KMS-11 (cell line): Measurements from ENCODE around the gene NR3C1.

ENCODE experiments used
- H2AFZ ChIP-seq: fragments of 200-600 bp; sonication (generic); 2 replicates; pipeline ENCODE4 v1.6.1; 2016; ENCODE audit warnings: antibody characterized with exemption, mixed run types, low read depth
- H3K27ac ChIP-seq: fragments of 200-600 bp; sonication (generic); 2 replicates; pipeline ENCODE4 v1.6.1; 2016; ENCODE audit warnings: mild to moderate bottlenecking, mixed run types
- H3K27me3 ChIP-seq: fragments of 200-600 bp; sonication (generic); 2 replicates; pipeline ENCODE4 v1.6.1; 2017; ENCODE audit warnings: mild to moderate bottlenecking, low read depth, mixed run types, moderate library complexity; ENCODE audit not compliant: insufficient read depth
- H3K36me3 ChIP-seq: fragments of 200-600 bp; sonication (generic); 2 replicates; pipeline ENCODE4 v1.6.1; 2017; ENCODE audit warnings: mild to moderate bottlenecking, mixed run types; ENCODE audit not compliant: insufficient read depth
- H3K4me1 ChIP-seq: fragments of 200-600 bp; sonication (generic); 2 replicates; pipeline ENCODE4 v1.6.1; 2016; ENCODE audit warnings: mild to moderate bottlenecking, low read depth, mixed run types; ENCODE audit not compliant: poor library complexity, severe bottlenecking
- H3K4me2 ChIP-seq: fragments of 200-600 bp; sonication (generic); 2 replicates; pipeline ENCODE4 v1.7.0; 2016; ENCODE audit warnings: mild to moderate bottlenecking, mixed run types
- H3K4me3 ChIP-seq: fragments of 200-600 bp; sonication (generic); IDR thresholded peaks from 2 replicates; pipeline ENCODE4 v1.6.1; 2017; ENCODE audit warnings: low read depth, low read length, mixed read lengths; ENCODE audit not compliant: insufficient read depth
- H3K79me2 ChIP-seq: fragments of 200-600 bp; sonication (generic); 2 replicates; pipeline ENCODE4 v1.6.1; 2016; ENCODE audit warnings: low read depth, mixed run types; ENCODE audit not compliant: insufficient read depth
- H3K9ac ChIP-seq: fragments of 200-600 bp; sonication (generic); 2 replicates; pipeline ENCODE4 v1.6.1; 2016; ENCODE audit warnings: mild to moderate bottlenecking, mixed run types
- H4K20me1 ChIP-seq: fragments of 200-600 bp; sonication (generic); 2 replicates; pipeline ENCODE4 v1.6.1; 2016; ENCODE audit warnings: mild to moderate bottlenecking, mixed run types; ENCODE audit not compliant: insufficient read depth
- CTCF ChIP-seq: fragments of 200-600 bp; sonication (generic); conservative IDR thresholded peaks from 2 replicates; pipeline ENCODE4 v1.6.1; 2017; ENCODE audit warnings: low read depth, mild to moderate bottlenecking, antibody characterized with exemption, low read length, moderate library complexity, mixed read lengths

NR3C1 gene

DNA sequence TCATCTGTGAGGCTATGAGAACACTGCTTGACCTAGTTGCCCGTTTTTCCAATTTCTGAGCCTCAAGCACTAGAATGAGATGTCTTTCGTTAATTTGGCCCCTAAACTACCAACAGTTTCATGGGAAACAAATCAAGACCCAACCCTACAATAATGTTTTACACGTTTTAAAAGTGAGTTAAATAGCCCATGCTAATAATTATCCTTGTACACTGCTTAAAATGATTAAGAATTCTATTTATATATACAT lies 2.3 kb upstream of the NR3C1 start:
- H2AFZ ChIP-seq: peak overlapping the region; percentile 93
- peak overlapping the region; percentile 69 for H3K4me2 ChIP-seq
- H3K27me3 ChIP-seq: no peaks in the 10 kb centered on the region
- H3K4me3 ChIP-seq: peak overlapping the region; percentile 32
- no peak for TF ChIP-seq CTCF
- peaks cover 18% of the 10 kb centered on the region for H3K4me1 ChIP-seq
- H3K36me3 ChIP-seq: no peaks in the 10 kb centered on the region; the same call in 1 of the 2 replicates
- H3K9ac ChIP-seq: peak overlapping the region; percentile 98
- peak overlapping the region; percentile 100 for H3K27ac ChIP-seq
- H4K20me1 ChIP-seq: no peaks in the 10 kb centered on the region
- peaks cover 32% of the 10 kb centered on the region for H3K79me2 ChIP-seq

DNA sequence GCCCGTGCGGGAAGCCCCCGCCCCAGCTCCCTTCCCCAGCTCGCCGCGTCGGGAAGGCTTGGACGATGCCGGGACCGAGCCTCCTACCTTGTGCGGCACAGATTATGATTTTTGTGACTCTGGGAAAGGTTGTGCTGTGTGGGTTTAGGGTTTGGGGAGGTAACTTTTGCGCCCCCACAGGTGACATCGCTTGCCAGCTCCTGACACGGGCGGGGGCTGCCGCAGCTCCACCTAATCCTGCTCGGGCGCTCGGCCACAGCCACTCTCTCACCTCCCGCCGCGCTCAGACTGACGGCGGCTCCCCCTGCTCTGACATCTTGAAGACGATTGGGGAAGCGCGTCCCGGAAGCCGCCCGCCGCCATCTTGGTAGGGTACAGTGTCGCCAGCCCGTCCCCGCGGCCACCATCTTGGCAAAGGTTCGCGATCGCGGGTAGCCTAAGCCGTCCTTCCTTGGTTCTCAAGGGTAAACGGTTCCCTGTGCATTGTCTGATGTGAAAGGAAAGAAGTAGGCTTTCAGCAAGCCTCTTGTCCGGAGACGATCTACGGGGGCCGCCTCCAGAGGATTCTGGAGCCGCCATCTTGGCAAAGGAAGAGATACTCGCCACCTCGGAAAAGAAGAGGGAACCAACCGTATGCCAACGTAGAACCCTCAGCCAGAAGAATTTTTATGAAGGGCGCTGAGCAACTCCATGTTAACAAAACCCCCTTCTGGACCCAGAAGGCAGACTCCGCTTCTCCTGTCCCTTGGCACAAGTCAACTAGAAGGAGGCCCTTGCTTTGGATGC lies 1.8 kb upstream of the NR3C1 start:
- Histone ChIP-seq H2AFZ (peak overlapping the region; percentile 93), H3K4me2 (peak overlapping the region; percentile 69), H3K27me3 (no peaks in the 10 kb centered on the region), H3K27ac (peak overlapping the region; percentile 100), H3K36me3 (peaks cover 2% of the 10 kb centered on the region; the same call in 1 of the 2 replicates), H3K9ac (peak overlapping the region; percentile 98), H3K4me3 (peak overlapping the region; percentile 32), H3K4me1 (peaks cover 18% of the 10 kb centered on the region), H4K20me1 (no peaks in the 10 kb centered on the region), H3K79me2 (peaks cover 37% of the 10 kb centered on the region)
- TF ChIP-seq CTCF: peak; percentile 14; the same call in 1 of the 2 replicates

DNA sequence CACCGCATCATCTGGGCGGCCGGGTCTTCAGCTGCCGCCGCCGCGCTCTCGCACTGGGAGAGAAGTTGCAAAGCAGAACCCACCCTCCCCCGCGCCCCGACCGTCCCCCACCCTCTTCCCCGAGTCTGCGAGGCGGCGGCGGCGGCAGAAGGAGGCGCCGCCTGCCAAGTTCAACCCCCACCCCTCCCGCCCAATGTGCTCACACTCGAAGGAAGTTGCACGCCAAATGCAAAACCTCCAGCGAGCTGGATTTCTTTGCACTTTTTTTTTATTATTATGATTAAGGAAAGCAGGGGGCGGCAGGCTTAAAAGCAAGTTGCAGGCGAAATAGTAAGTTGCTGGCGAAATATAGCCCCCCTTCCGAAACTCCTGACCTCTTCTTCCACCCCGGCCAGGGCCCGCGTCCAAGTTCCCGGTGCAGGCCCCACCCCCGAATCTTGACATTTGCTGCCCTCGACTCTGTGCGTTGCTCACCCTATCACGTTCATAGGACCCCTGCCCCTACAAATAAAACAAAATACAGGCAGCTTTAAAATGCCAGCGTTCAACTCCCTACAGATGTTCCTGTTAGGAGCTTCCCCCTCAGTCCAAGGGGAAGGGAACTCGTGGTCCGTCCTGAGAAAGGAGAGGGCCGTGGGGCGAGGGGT lies 1.1 kb upstream of the NR3C1 start:
- peaks cover 9% of the 10 kb centered on the region; the same call in 1 of the 2 replicates for H3K36me3 ChIP-seq
- H3K27ac ChIP-seq: peak overlapping the region; percentile 100
- peak overlapping the region; percentile 69 for H3K4me2 ChIP-seq
- H4K20me1 ChIP-seq: no peaks in the 10 kb centered on the region
- H3K4me3 ChIP-seq: no peak overlapping the region
- H2AFZ ChIP-seq: peak overlapping the region; percentile 93
- no peak for TF ChIP-seq CTCF
- peaks cover 44% of the 10 kb centered on the region for H3K79me2 ChIP-seq
- peak overlapping the region; percentile 98 for H3K9ac ChIP-seq
- H3K27me3 ChIP-seq: no peaks in the 10 kb centered on the region
- peaks cover 18% of the 10 kb centered on the region for H3K4me1 ChIP-seq

- peaks cover 57% of the 10 kb centered on the region for H3K79me2 ChIP-seq
- H3K4me1 ChIP-seq: peaks cover 18% of the 10 kb centered on the region
- 0 out of 2 replicates have a peak overlapping the region, but pooled peaks have one; percentile 12 for H2AFZ ChIP-seq
- no peaks in the 10 kb centered on the region for H3K27me3 ChIP-seq
- peak overlapping the region; percentile 96 for H3K27ac ChIP-seq
- TF ChIP-seq CTCF: no peak
- no peak overlapping the region for H3K4me3 ChIP-seq
- H3K36me3 ChIP-seq: peaks cover 19% of the 10 kb centered on the region; the same call in 1 of the 2 replicates
- H3K9ac ChIP-seq: peak overlapping the region; percentile 97
- H3K4me2 ChIP-seq: peak overlapping the region; percentile 25
- H4K20me1 ChIP-seq: no peaks in the 10 kb centered on the region
These were observed 223 bp downstream of the NR3C1 start for GRCh38 chr5:143403334-143403592.
